GM23338 (cell line): ENCODE data around the gene CMSS1. TPM values are rescaled to one million over a fixed set of nuclear protein-coding genes. Genes with fewer than 3 reads are reported as not detected.

Source experiments
- ATAC-seq: fragments of 200-7000 bp; cut with Tn5 transposase; 3 replicates; pipeline ENCODE4 v1.9.1; 2020
- DNase-seq: peaks from one replicate; pipeline ENCODE4 v3.0.0-alpha.2; 2015; ENCODE audit warnings: low spot score
- H2AFZ ChIP-seq: fragments of 200-600 bp; sonication (generic); 2 replicates; pipeline ENCODE4 v1.8.0; 2016; ENCODE audit warnings: antibody characterized with exemption, mild to moderate bottlenecking, moderate library complexity
- H3F3A ChIP-seq: fragments of 200-600 bp; sonication (generic); replicated peaks from 2 replicates; pipeline ENCODE4 v1.8.0; 2017; ENCODE audit warnings: antibody characterized with exemption, mixed run types, low read depth
- H3K27ac ChIP-seq: fragments of 200-600 bp; sonication (generic); 2 replicates; pipeline ENCODE4 v1.6.1; 2016; ENCODE audit warnings: low read depth
- H3K27me3 ChIP-seq: fragments of 200-600 bp; sonication (generic); 2 replicates; pipeline ENCODE4 v1.8.0; 2016; ENCODE audit warnings: mild to moderate bottlenecking, mixed run types, moderate library complexity; ENCODE audit not compliant: insufficient read depth
- H3K36me3 ChIP-seq: fragments of 200-600 bp; sonication (generic); 2 replicates; pipeline ENCODE4 v1.8.0; 2016; ENCODE audit warnings: mild to moderate bottlenecking; ENCODE audit not compliant: insufficient read depth
- H3K4me1 ChIP-seq: fragments of 200-600 bp; sonication (generic); 2 replicates; pipeline ENCODE4 v1.8.0; 2016; ENCODE audit warnings: mild to moderate bottlenecking, moderate library complexity; ENCODE audit not compliant: insufficient read depth
- H3K4me2 ChIP-seq: fragments of 200-600 bp; sonication (generic); 2 replicates; pipeline ENCODE4 v1.7.1; 2017; ENCODE audit warnings: mixed run types
- H3K4me3 ChIP-seq: fragments of 200-600 bp; sonication (generic); 2 replicates; pipeline ENCODE4 v1.6.1; 2016; ENCODE audit warnings: mixed run types
- H3K79me2 ChIP-seq: fragments of 200-600 bp; sonication (generic); replicated peaks from 2 replicates; pipeline ENCODE4 v1.8.0; 2017; ENCODE audit warnings: mild to moderate bottlenecking; ENCODE audit not compliant: insufficient read depth
- H3K9me2 ChIP-seq: fragments of 200-600 bp; sonication (generic); 2 replicates; pipeline ENCODE4 v1.8.0; 2017; ENCODE audit not compliant: insufficient read depth
- H4K20me1 ChIP-seq: fragments of 200-600 bp; sonication (generic); replicated peaks from 2 replicates; pipeline ENCODE4 v1.8.0; 2017; ENCODE audit warnings: mild to moderate bottlenecking; ENCODE audit not compliant: insufficient read depth
- H3K27ac Mint-ChIP-seq: 2 replicates; pipeline ENCODE4 v1.8.0; 2020; ENCODE audit warnings: inconsistent platforms, mild to moderate bottlenecking, moderate library complexity, mixed read lengths
- H3K27me3 Mint-ChIP-seq: 3 replicates; pipeline ENCODE4 v1.8.0; 2022; ENCODE audit warnings: low read depth, mild to moderate bottlenecking, moderate library complexity, mixed read lengths, inconsistent platforms; ENCODE audit not compliant: insufficient read depth, poor library complexity
- H3K36me3 Mint-ChIP-seq: 3 replicates; pipeline ENCODE4 v1.8.0; 2021; ENCODE audit warnings: low read depth, mild to moderate bottlenecking, inconsistent platforms, moderate library complexity, mixed read lengths
- H3K4me1 Mint-ChIP-seq: 3 replicates; pipeline ENCODE4 v1.8.0; 2020; ENCODE audit warnings: mild to moderate bottlenecking, inconsistent platforms, mixed read lengths
- H3K4me3 Mint-ChIP-seq: 3 replicates; pipeline ENCODE4 v1.8.0; 2021; ENCODE audit warnings: moderate library complexity, mild to moderate bottlenecking, inconsistent platforms, mixed read lengths
- H3K9me3 Mint-ChIP-seq: 3 replicates; pipeline ENCODE4 v1.8.0; 2020; ENCODE audit warnings: moderate library complexity, mild to moderate bottlenecking, inconsistent platforms, mixed read lengths
- CTCF ChIP-seq, 2 experiments: fragments of 200-600 bp in 1 of 2; sonication (generic) in 1 of 2; conservative IDR thresholded peaks; 2 replicates each; pipeline versions ENCODE4 v1.5.1 to v1.6.1; 2016 to 2017; ENCODE audit warnings: antibody characterized with exemption in 2 of 2, low read depth in 2 of 2, mild to moderate bottlenecking in 2 of 2, moderate library complexity in 1 of 2
- POLR2AphosphoS5 ChIP-seq: IDR thresholded peaks from 2 replicates; pipeline ENCODE4 v1.6.1; 2016; ENCODE audit warnings: antibody characterized with exemption, low read depth
- REST ChIP-seq: IDR thresholded peaks from one replicate; pipeline ENCODE4 v1.6.1; 2018; ENCODE audit warnings: antibody characterized with exemption; ENCODE audit not compliant: unreplicated experiment
- ZNF462 ChIP-seq: fragments of 250-450 bp; sonication (Bioruptor Pico); IDR thresholded peaks from 2 replicates; pipeline ENCODE4 v1.5.0; 2020; ENCODE audit warnings: mild to moderate bottlenecking, moderate library complexity
- polyA plus RNA-seq: library from polyadenylated mRNA; unstranded; fragments of >200 nt; fragmentation: Nextera tagmentation; extraction: Ambion mirVana; gene quantifications from 2 replicates; pipeline ENCODE4 v1.2.1, GENCODE V29; 2016
- total RNA-seq: library from RNA; depleted of rRNA; stranded (reverse); fragments of >200 nt; shearing (Covaris generic); gene quantifications from 2 replicates; pipeline ENCODE4 v1.2.3, GENCODE V29; 2014

The CMSS1 gene
- total and polyA plus RNA-seq, 2 experiments from 2014 or later, result 39.4 to 187 TPM

DNA sequence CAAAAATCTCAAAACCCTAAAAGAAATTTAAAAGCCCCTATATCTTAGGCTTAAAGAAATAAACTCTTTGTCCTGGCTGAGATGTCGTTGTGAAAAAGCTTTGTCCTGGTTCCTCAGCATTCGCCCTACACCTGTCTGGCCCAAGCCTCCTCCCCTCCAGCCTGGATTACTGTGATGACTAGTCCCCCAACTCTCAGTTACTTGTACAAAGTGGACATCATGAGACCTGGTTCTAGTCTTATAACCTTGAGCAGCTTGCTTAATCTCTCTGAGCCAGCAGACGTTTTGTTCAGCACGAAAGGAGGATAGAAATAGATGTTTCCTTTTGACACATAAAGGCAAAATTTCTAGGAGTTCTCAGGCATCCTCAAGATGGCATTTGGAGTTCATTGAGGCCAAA lies 245.0 kb downstream of the CMSS1 start:
- H3K4me1 ChIP-seq, result peaks cover 6% of the 10 kb centered on the region
- Mint-ChIP-seq H3K36me3 (no peaks in the 10 kb centered on the region), H3K27me3 (peaks cover 3% of the 10 kb centered on the region), H3K4me1 (peaks cover 2% of the 10 kb centered on the region; the same call in 2 of the 3 replicates), H3K4me3 (no peak overlapping the region), H3K9me3 (no peaks in the 10 kb centered on the region), H3K27ac (no peak overlapping the region)
- H3K36me3 ChIP-seq, result no peaks in the 10 kb centered on the region
- no peak overlapping the region for H3K4me3 ChIP-seq
- no peak overlapping the region for H2AFZ ChIP-seq
- H3K27me3 ChIP-seq, result no peaks in the 10 kb centered on the region
- no peaks in the 10 kb centered on the region for H3K79me2 ChIP-seq
- H3K9me2 ChIP-seq, result no peaks in the 10 kb centered on the region
- H3K27ac ChIP-seq, result no peak overlapping the region
- TF ChIP-seq REST (no peak), POLR2AphosphoS5 (no peak), CTCF (conservative IDR thresholded peaks at IDR 0.05; ENCODE audit: low read depth in 2 of 2) (no peak), ZNF462 (CRISPR knock-in tag) (no peak)
- H3K4me2 ChIP-seq, result no peak overlapping the region
- H4K20me1 ChIP-seq, result no peaks in the 10 kb centered on the region
- no peak for ATAC-seq
- H3F3A ChIP-seq, result no peaks in the 10 kb centered on the region
- no peak for DNase-seq
